Activated gamma-delta T cell treated with anti-CD3 and anti-CD28 coated beads, Interleukin-2, amount 50 U/mL, for 16 hours (primary cell): ENCODE data around the gene LNPEP.
A peak's percentile ranks its signal among the peaks of the same experiment; 100 is the strongest.

Experiments used
- DNase-seq: peaks from one replicate; pipeline ENCODE4 v3.0.0-alpha.2; 2020; ENCODE audit warnings: low read depth

LNPEP gene

GRCh38 chr5:96935559-96936430, at the start of gene LNPEP:
Gene LNPEP, plus strand, starts transcription at chr5:96936080. Its CDS starts 76 bp downstream, at chr5:96936156.
- DNase-seq, result peak; percentile 89

GRCh38 chr5:96893342-96893741, 42.5 kb upstream of the LNPEP start:
- DNase-seq, result no peak

- DNase-seq, result no peak
Measured at GRCh38 chr5:96896276-96896675, 39.6 kb upstream of the LNPEP start.

- DNase-seq, result no peak
Measured at GRCh38 chr5:96896806-96897205, 39.1 kb upstream of the LNPEP start.

GRCh38 chr5:96901384-96901783, 34.5 kb upstream of the LNPEP start:
- DNase-seq, result no peak

GRCh38 chr5:96901841-96902240, 34.0 kb upstream of the LNPEP start:
- DNase-seq, result no peak

GRCh38 chr5:96902876-96903275, 33.0 kb upstream of the LNPEP start:
- DNase-seq, result no peak

GRCh38 chr5:96903300-96903699, 32.6 kb upstream of the LNPEP start:
- DNase-seq, result no peak

GRCh38 chr5:96904054-96904931, 31.6 kb upstream of the LNPEP start:
- DNase-seq, result no peak

GRCh38 chr5:96905864-96906263, 30.0 kb upstream of the LNPEP start:
- no peak for DNase-seq

GRCh38 chr5:96909003-96909402, 26.9 kb upstream of the LNPEP start:
- DNase-seq, result no peak

GRCh38 chr5:96909435-96909834, 26.4 kb upstream of the LNPEP start:
- no peak for DNase-seq

GRCh38 chr5:96911139-96911538, 24.7 kb upstream of the LNPEP start:
- DNase-seq, result no peak

GRCh38 chr5:96913233-96913632, 22.6 kb upstream of the LNPEP start:
- no peak for DNase-seq

GRCh38 chr5:96919754-96920197, 16.1 kb upstream of the LNPEP start:
- no peak for DNase-seq

- no peak for DNase-seq
Measured at GRCh38 chr5:96920744-96921355, 15.0 kb upstream of the LNPEP start.

- no peak for DNase-seq
Measured at GRCh38 chr5:96922499-96923244, 13.2 kb upstream of the LNPEP start.

GRCh38 chr5:96924016-96924443, 11.8 kb upstream of the LNPEP start:
- DNase-seq, result no peak

GRCh38 chr5:96926276-96926675, 9.6 kb upstream of the LNPEP start:
- no peak for DNase-seq

GRCh38 chr5:96927008-96927407, 8.9 kb upstream of the LNPEP start:
- DNase-seq, result no peak

GRCh38 chr5:96928931-96929708, 6.8 kb upstream of the LNPEP start:
- no peak for DNase-seq
